CD4-positive, alpha-beta T cell (primary cell): ENCODE data around the gene PGM5. TPM values are rescaled to one million over a fixed set of nuclear protein-coding genes. Genes with fewer than 3 reads are reported as not detected.

Experiments used
- ATAC-seq: fragments of 200-7000 bp; cut with Tn5 transposase; one replicate; pipeline ENCODE4 v1.10.0; 2022; ENCODE audit warnings: mild to moderate bottlenecking; ENCODE audit not compliant: poor library complexity
- CTCF ChIA-PET: fragments of 350-600 bp; sonication (Branson Sonifier 250); formaldehyde crosslinking; loops from one replicate; lab custom pipeline; 2021; ENCODE audit warnings: antibody characterized with exemption, inconsistent platforms; lab: Charles Lee
- POLR2A ChIA-PET: fragments of 350-600 bp; sonication (Branson Sonifier 250); formaldehyde crosslinking; loops from one replicate; lab custom pipeline; 2021; ENCODE audit warnings: antibody characterized with exemption, inconsistent platforms; lab: Charles Lee
- DNase-seq, 14 experiments: peaks; one replicate each; pipeline ENCODE4 v3.0.0-alpha.2; 2013 to 2020; ENCODE audit warnings: mixed read lengths in 2 of 14
- H3K27ac ChIP-seq, 2 donors: one replicate each; pipeline versions ENCODE4 v1.5.1 to v1.7.0; 2013; ENCODE audit warnings: low read length in 2 of 2, low read depth in 1 of 2, mild to moderate bottlenecking in 1 of 2
- H3K27me3 ChIP-seq, 2 experiments: 1 replicate in 1 of 2; 2 replicates in 1 of 2; pipeline versions ENCODE4 v1.6.1 to v1.7.0; 2013; ENCODE audit warnings: low read length in 2 of 2, control low read depth in 1 of 2, mild to moderate bottlenecking in 1 of 2, moderate library complexity in 1 of 2; ENCODE audit not compliant: insufficient read depth in 2 of 2, control insufficient read depth in 1 of 2
- H3K36me3 ChIP-seq: one replicate; pipeline ENCODE4 v1.6.1; 2013; ENCODE audit warnings: low read length, control low read depth; ENCODE audit not compliant: insufficient read depth
- H3K4me1 ChIP-seq: one replicate; pipeline ENCODE4 v1.6.1; 2013; ENCODE audit warnings: low read length, control low read depth; ENCODE audit not compliant: insufficient read depth
- H3K4me3 ChIP-seq: one replicate; pipeline ENCODE4 v1.5.1; 2013; ENCODE audit warnings: mild to moderate bottlenecking, low read length, moderate library complexity
- H3K9me3 ChIP-seq, 2 experiments: 1 replicate in 1 of 2; 2 replicates in 1 of 2; pipeline versions ENCODE4 v1.6.1 to v1.7.0; 2013; ENCODE audit warnings: low read length in 2 of 2, mild to moderate bottlenecking in 2 of 2, control low read depth in 1 of 2, moderate library complexity in 1 of 2; ENCODE audit not compliant: control insufficient read depth in 1 of 2, insufficient read depth in 1 of 2
- H3K27ac Mint-ChIP-seq: one replicate; pipeline ENCODE4 v1.8.0; 2020; ENCODE audit warnings: mixed read lengths
- H3K27me3 Mint-ChIP-seq: one replicate; pipeline ENCODE4 v1.8.0; 2021; ENCODE audit warnings: mixed read lengths
- H3K36me3 Mint-ChIP-seq: one replicate; pipeline ENCODE4 v1.8.0; 2021; ENCODE audit warnings: low read depth, mixed read lengths
- H3K4me1 Mint-ChIP-seq: one replicate; pipeline ENCODE4 v1.8.0; 2021; ENCODE audit warnings: low read depth, mixed read lengths
- H3K4me3 Mint-ChIP-seq: one replicate; pipeline ENCODE4 v1.8.0; 2020; ENCODE audit warnings: mild to moderate bottlenecking, mixed read lengths
- H3K9me3 Mint-ChIP-seq: one replicate; pipeline ENCODE4 v1.8.0; 2020; ENCODE audit warnings: mixed read lengths
- intact Hi-C, 2 experiments: fragments of 100-400 bp; cut with DNase I in 1 of 2; cut with micrococcal nuclease in 1 of 2; formaldehyde crosslinking; loops; one replicate each; pipeline versions ENCODE4 v1.15.1 to v1.9.0; 2023 to 2025; cut with DNase I, micrococcal nuclease
- total RNA-seq, 174 experiments: library from RNA in 2 of 174; stranded (reverse) in 2 of 174; gene quantifications; one replicate each; pipeline ENCODE4 v1.2.3 and lab custom pipeline; 2021 to 2026
- TF ChIP-seq, protein P1 (sequence below): fragments of 200-600 bp; IDR thresholded peaks from one replicate; pipeline ENCODE4 v1.8.0; 2022; ENCODE audit warnings: antibody characterized with exemption, mild to moderate bottlenecking

The PGM5 gene
- total RNA-seq, 2 experiments from 2014 or later, result not detected

DNA sequence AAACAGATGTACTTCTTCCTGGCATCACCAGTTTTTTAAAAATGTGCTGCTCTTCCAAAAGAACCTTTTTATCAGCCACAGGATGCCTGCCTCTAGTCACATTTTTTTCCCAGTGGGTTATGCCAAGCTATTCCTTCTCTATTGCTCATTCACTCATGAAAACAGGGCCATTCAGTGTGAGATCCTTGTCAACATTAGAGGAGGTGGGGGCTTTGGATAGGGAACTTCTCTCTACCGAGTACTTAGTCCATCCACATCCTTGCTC, 181.1 kb downstream of the PGM5 start:
- H3K4me1 Mint-ChIP-seq, result no peaks in the 10 kb centered on the region
- no peak overlapping the region for H3K27ac ChIP-seq
- CTCF ChIA-PET, result no interaction called here
- DNase-seq (no peak), ATAC-seq (no peak)
- H3K9me3 Mint-ChIP-seq, result no peaks in the 10 kb centered on the region
- no peak overlapping the region for H3K27ac Mint-ChIP-seq
- peaks cover 7% of the 10 kb centered on the region for H3K27me3 Mint-ChIP-seq
- no peaks in the 10 kb centered on the region for H3K36me3 ChIP-seq
- H3K4me3 ChIP-seq, result no peak overlapping the region
- H3K36me3 Mint-ChIP-seq, result no peaks in the 10 kb centered on the region
- TF ChIP-seq, protein P1, sequence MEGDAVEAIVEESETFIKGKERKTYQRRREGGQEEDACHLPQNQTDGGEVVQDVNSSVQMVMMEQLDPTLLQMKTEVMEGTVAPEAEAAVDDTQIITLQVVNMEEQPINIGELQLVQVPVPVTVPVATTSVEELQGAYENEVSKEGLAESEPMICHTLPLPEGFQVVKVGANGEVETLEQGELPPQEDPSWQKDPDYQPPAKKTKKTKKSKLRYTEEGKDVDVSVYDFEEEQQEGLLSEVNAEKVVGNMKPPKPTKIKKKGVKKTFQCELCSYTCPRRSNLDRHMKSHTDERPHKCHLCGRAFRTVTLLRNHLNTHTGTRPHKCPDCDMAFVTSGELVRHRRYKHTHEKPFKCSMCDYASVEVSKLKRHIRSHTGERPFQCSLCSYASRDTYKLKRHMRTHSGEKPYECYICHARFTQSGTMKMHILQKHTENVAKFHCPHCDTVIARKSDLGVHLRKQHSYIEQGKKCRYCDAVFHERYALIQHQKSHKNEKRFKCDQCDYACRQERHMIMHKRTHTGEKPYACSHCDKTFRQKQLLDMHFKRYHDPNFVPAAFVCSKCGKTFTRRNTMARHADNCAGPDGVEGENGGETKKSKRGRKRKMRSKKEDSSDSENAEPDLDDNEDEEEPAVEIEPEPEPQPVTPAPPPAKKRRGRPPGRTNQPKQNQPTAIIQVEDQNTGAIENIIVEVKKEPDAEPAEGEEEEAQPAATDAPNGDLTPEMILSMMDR, result no peak
- H3K9me3 ChIP-seq, result no peaks in the 10 kb centered on the region
- intact Hi-C loops, result no loop called here
- POLR2A ChIA-PET, result no interaction called here
- no peak overlapping the region for H3K4me3 Mint-ChIP-seq
- no peaks in the 10 kb centered on the region for H3K4me1 ChIP-seq
- H3K27me3 ChIP-seq, result peaks cover 0 to 4% of the 10 kb centered on the region in 2 experiments

DNA sequence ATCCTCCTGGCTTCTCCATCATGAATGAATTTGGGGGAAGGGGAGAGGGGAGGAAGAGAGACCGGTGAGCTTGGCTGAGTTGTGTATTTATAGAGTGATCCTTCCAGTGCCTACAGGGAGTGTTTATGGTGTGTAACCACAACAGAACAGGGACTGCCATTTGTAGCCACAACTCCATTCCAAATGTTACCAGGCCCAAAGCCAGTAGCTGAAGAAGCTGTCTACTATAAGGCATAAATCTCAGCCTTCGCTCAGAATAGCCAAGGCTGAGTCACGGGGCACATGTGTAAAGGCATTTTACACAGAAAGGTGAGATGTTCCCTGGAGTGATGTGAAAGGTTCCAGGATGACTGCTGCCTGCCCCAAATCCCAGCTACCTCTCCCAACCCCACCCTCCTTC, 181.8 kb downstream of the PGM5 start:
- ATAC-seq, result no peak
- peaks cover 0 to 4% of the 10 kb centered on the region in 2 experiments for H3K27me3 ChIP-seq
- H3K36me3 ChIP-seq, result no peaks in the 10 kb centered on the region
- Mint-ChIP-seq H3K4me3 (no peak overlapping the region), H3K4me1 (no peaks in the 10 kb centered on the region), H3K27ac (no peak overlapping the region), H3K36me3 (no peaks in the 10 kb centered on the region), H3K9me3 (no peaks in the 10 kb centered on the region), H3K27me3 (peaks cover 11% of the 10 kb centered on the region)
- DNase-seq, result no peak
- H3K4me1 ChIP-seq, result no peaks in the 10 kb centered on the region
- no peaks in the 10 kb centered on the region for H3K9me3 ChIP-seq
- ChIA-PET POLR2A (no interaction called here), CTCF (no interaction called here)
- TF ChIP-seq, protein P1, result no peak
- H3K27ac ChIP-seq, result no peak overlapping the region
- intact Hi-C loops, result no loop called here
- H3K4me3 ChIP-seq, result no peak overlapping the region

DNA sequence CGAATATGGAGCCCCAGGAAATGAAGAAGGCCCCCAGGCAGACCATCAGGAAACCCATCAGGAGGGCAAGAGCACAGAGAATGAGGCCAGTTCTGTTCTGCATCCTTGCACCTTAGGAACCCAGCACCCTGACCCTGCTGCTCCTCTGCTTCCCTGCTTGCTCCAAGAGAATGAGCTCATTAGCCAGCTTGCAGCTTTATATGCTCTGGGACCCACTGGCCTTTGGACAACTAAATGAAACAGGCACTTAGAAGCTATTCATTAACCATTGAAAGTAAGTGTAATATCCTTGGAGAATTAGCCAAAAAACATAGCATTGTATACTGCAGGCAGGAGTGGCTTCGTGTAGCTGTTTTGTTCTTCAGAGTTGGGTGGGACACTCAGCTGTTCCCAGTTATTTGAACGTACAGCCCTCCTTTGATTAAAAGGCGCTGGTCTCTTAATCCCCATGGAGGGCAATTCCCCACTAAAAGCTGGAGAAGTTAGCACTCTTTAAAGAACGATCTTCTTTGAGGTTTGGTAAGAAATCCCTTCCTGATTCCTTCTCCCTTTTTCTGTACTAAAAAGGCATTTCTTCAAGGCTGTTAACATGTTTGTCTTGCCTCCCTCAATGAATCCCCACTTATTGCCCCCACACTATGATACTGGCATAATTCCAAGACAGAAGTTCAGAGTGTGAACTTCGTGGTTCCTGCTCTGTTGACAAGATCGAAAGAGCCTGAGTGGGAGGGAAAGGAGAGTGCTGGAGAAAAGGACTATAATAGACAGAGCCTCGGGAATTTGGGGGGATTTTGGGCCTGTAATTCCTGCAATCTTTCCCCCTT, 184.5 kb downstream of the PGM5 start, which contains the start of gene TMEM252:
TSS of gene TMEM252 (minus strand) at position 172 of the 824 bp plus-strand sequence. CDS start at position 103, 69 bp downstream.
- ATAC-seq (no peak), DNase-seq (no peak)
- Histone ChIP-seq H3K36me3 (no peaks in the 10 kb centered on the region), H3K4me3 (no peak within 1 kb of the TSS), H3K27me3 (peaks cover 0 to 4% of the 10 kb centered on the region in 2 experiments), H3K27ac (no peak within 1 kb of the TSS), H3K9me3 (no peaks in the 10 kb centered on the region), H3K4me1 (no peaks in the 10 kb centered on the region)
- intact Hi-C loops, result no loop called here
- peaks cover 26% of the 10 kb centered on the region for H3K27me3 Mint-ChIP-seq
- H3K36me3 Mint-ChIP-seq, result no peaks in the 10 kb centered on the region
- H3K4me3 Mint-ChIP-seq, result no peak within 1 kb of the TSS
- no peaks in the 10 kb centered on the region for H3K4me1 Mint-ChIP-seq
- TF ChIP-seq, protein P1, result no peak
- no peaks in the 10 kb centered on the region for H3K9me3 Mint-ChIP-seq
- ChIA-PET CTCF (no interaction called here), POLR2A (no interaction called here)
- no peak within 1 kb of the TSS for H3K27ac Mint-ChIP-seq
